K562 (cell line): ENCODE results near the gene OR2V1. TPM values are rescaled to one million over a fixed set of nuclear protein-coding genes. Genes with fewer than 3 reads are reported as not detected.

ENCODE experiments used
- ATAC-seq: fragments of 200-7000 bp; cut with Tn5 transposase; 3 replicates; pipeline ENCODE4 v1.9.1; 2020; ENCODE audit warnings: moderate library complexity
- BruUV-seq: library from RNA; stranded (reverse); fragments of 400-500 nt; replicated peaks from 2 replicates; lab custom pipeline; 2021; lab: Mats Ljungman, UMichigan
- CTCF ChIA-PET: fragments of 300-600 bp; formaldehyde crosslinking; extraction: SDS; loops from one replicate; lab custom pipeline; 2021; ENCODE audit warnings: low intra/inter-chr PET ratio; lab: Yijun Ruan, JAX
- POLR2A ChIA-PET: fragments of 300-600, 350-650 bp; sonication (Branson Sonifier 250); formaldehyde crosslinking; extraction: SDS; loops from one replicate; lab custom pipeline; 2021; ENCODE audit warnings: antibody characterized with exemption, inconsistent platforms; lab: Yijun Ruan, JAX
- DNase-seq, 4 experiments: peaks; one replicate each; pipeline versions ENCODE4 v3.0.0 to v3.0.0-alpha.2; 2011 to 2018; ENCODE audit warnings: low spot score in 3 of 4, mixed read lengths in 3 of 4; ENCODE audit errors: extremely low read depth in 1 of 4
- FAIRE-seq: peaks from 2 replicates; lab custom pipeline; 2011; peaks lifted over from hg19 to GRCh38; lab: Jason Lieb, UNC
- H2AFZ ChIP-seq: 2 replicates; pipeline ENCODE4 v1.6.0; 2011; ENCODE audit warnings: low read depth, low read length, control low read depth, inconsistent platforms
- H3K27ac ChIP-seq: fragments of 200-600 bp; 3 replicates; pipeline ENCODE4 v1.8.0; 2011; ENCODE audit warnings: low read depth, mild to moderate bottlenecking, control low read depth, inconsistent platforms, low read length, moderate library complexity, mixed read lengths; ENCODE audit errors: extremely low read depth
- H3K27me3 ChIP-seq, 2 experiments: fragments of 300-600 bp in 1 of 2; 2 replicates in 1 of 2; 3 replicates in 1 of 2; pipeline versions ENCODE4 v1.6.0 to v1.8.0; 2011; ENCODE audit warnings: inconsistent platforms in 2 of 2, low read length in 2 of 2, mild to moderate bottlenecking in 1 of 2, mixed read lengths in 1 of 2, moderate library complexity in 1 of 2; ENCODE audit not compliant: control insufficient read depth in 2 of 2, insufficient read depth in 2 of 2
- H3K36me3 ChIP-seq: fragments of 300-600 bp; 3 replicates; pipeline ENCODE4 v1.8.0; 2011; ENCODE audit warnings: mild to moderate bottlenecking, low read length, inconsistent platforms; ENCODE audit not compliant: control insufficient read depth, insufficient read depth
- H3K4me1 ChIP-seq, 2 experiments: fragments of 200-600 bp in 1 of 2; replicated peaks in 1 of 2; 2 replicates in 1 of 2; 3 replicates in 1 of 2; pipeline versions ENCODE4 v1.5.1 to v1.8.0; 2011; ENCODE audit warnings: inconsistent platforms in 2 of 2, low read length in 2 of 2, mild to moderate bottlenecking in 1 of 2, mixed read lengths in 1 of 2, moderate library complexity in 1 of 2; ENCODE audit not compliant: control insufficient read depth in 2 of 2, insufficient read depth in 2 of 2
- H3K4me2 ChIP-seq: 2 replicates; pipeline ENCODE4 v1.6.1; 2011; ENCODE audit warnings: low read length, control low read depth, inconsistent platforms, mixed read lengths; ENCODE audit not compliant: insufficient read depth
- H3K4me3 ChIP-seq: fragments of 200-600 bp; sonication (generic), shearing (Covaris generic); 2 replicates; pipeline ENCODE4 v1.5.1; 2016; ENCODE audit warnings: control low read depth, inconsistent platforms
- H3K79me2 ChIP-seq: fragments of 200-600 bp; 3 replicates; pipeline ENCODE4 v1.8.0; 2011; ENCODE audit warnings: low read length, inconsistent platforms; ENCODE audit not compliant: control insufficient read depth, insufficient read depth
- H3K9ac ChIP-seq, 2 experiments: 2 replicates each; pipeline versions ENCODE4 v1.6.0 to v1.6.1; 2011; ENCODE audit warnings: low read depth in 2 of 2, low read length in 2 of 2, control low read depth in 1 of 2, inconsistent platforms in 1 of 2, mild to moderate bottlenecking in 1 of 2, mixed read lengths in 1 of 2; ENCODE audit not compliant: insufficient read depth in 1 of 2
- H3K9me1 ChIP-seq: one replicate; pipeline ENCODE4 v1.6.0; 2011; ENCODE audit warnings: inconsistent platforms, mild to moderate bottlenecking, low read length, moderate library complexity; ENCODE audit not compliant: control insufficient read depth, insufficient read depth
- H3K9me3 ChIP-seq: replicated peaks from 2 replicates; pipeline ENCODE4 v1.5.1; 2011; ENCODE audit warnings: low read depth, low read length, inconsistent platforms; ENCODE audit not compliant: control insufficient read depth, insufficient read depth
- H4K20me1 ChIP-seq: replicated peaks from 2 replicates; pipeline ENCODE4 v1.6.1; 2011; ENCODE audit warnings: low read length, inconsistent platforms, mixed read lengths; ENCODE audit not compliant: control insufficient read depth, insufficient read depth
- ARID2 ChIP-seq: fragments of 450-650 bp; IDR thresholded peaks from 2 replicates; pipeline ENCODE4 v1.6.1; 2017; ENCODE audit warnings: antibody characterized with exemption, mild to moderate bottlenecking
- ASH1L ChIP-seq: fragments of 450-650 bp; IDR thresholded peaks from 2 replicates; pipeline ENCODE4 v1.6.1; 2018; ENCODE audit warnings: borderline replicate concordance, mild to moderate bottlenecking, low read depth; ENCODE audit not compliant: partially characterized antibody
- EGR1 ChIP-seq: fragments of 450-650 bp; conservative IDR thresholded peaks from 2 replicates; pipeline ENCODE4 v1.6.1; 2017; ENCODE audit warnings: mild to moderate bottlenecking
- ETV5 ChIP-seq: sonication (generic); formaldehyde crosslinking; IDR thresholded peaks from 2 replicates; pipeline ENCODE4 v1.4.0; 2020; ENCODE audit warnings: low read depth, mild to moderate bottlenecking, missing genetic modification reagents
- FOS ChIP-seq: IDR thresholded peaks from 3 replicates; pipeline ENCODE4 v1.6.1; 2011; ENCODE audit not compliant: insufficient read length; ENCODE audit errors: extremely low read depth
- IFI16 ChIP-seq: fragments of 250-450 bp; sonication (Bioruptor Pico); IDR thresholded peaks from 2 replicates; pipeline ENCODE4 v2.1.2; 2022; ENCODE audit warnings: mild to moderate bottlenecking, inconsistent platforms
- NR3C1 ChIP-seq: sonication (generic); formaldehyde crosslinking; IDR thresholded peaks from 2 replicates; pipeline ENCODE4 v1.8.1; 2022; ENCODE audit warnings: missing genetic modification reagents
- POLR3A ChIP-seq: IDR thresholded peaks from 2 replicates; pipeline ENCODE4 v1.6.1; 2011; ENCODE audit warnings: borderline replicate concordance, mild to moderate bottlenecking, moderate library complexity; ENCODE audit not compliant: insufficient read length, insufficient read depth; ENCODE audit errors: extremely low read depth
- ZFPM2 ChIP-seq: fragments of 250-450 bp; sonication (Bioruptor Pico); IDR thresholded peaks from 2 replicates; pipeline ENCODE4 v1.5.1; 2022; ENCODE audit warnings: mild to moderate bottlenecking
- ZNF24 ChIP-seq: fragments of 450-650 bp; IDR thresholded peaks from 2 replicates; pipeline ENCODE4 v1.6.1; 2016
- WGBS: fragments of 100-300 bp; shearing (Covaris generic); methylation state at CpG from one replicate; pipeline ENCODE4 v1.1.6; 2016; ENCODE audit warnings: low coverage, mixed read lengths; ENCODE audit not compliant: insufficient coverage; ENCODE audit errors: missing lambda C conversion rate; 5-methylcytosine and 5-hydroxymethylcytosine counted together
- in situ Hi-C: fragments of 300-500 bp; cut with MboI; formaldehyde crosslinking; loops from 4 replicates; pipeline ENCODE4 v1.15.0; 2018; ENCODE audit warnings: inconsistent platforms, mixed read lengths
- intact Hi-C: fragments of 100-400 bp; cut with micrococcal nuclease; formaldehyde crosslinking; loops from 2 replicates; pipeline ENCODE4 v1.14.2; 2022
- polyA plus RNA-seq, 8 experiments: library from polyadenylated mRNA; depleted of rRNA in 4 of 8; stranded (reverse) in 5 of 8; unstranded in 3 of 8; fragments of >200 nt; fragmentation: Nextera tagmentation in 2 of 8; fragmentation: Illumina TruSeq in 1 of 8; extraction: Ambion mirVana in 2 of 8; extraction: Trizol in 1 of 8; gene quantifications; 2 replicates each; pipeline versions ENCODE4 v1.2.1 to v1.2.3, GENCODE V29; 2011 to 2014; ENCODE audit warnings: inconsistent platforms in 1 of 8, missing spikeins in 1 of 8
- total RNA-seq, 7 experiments: library from RNA; depleted of rRNA in 6 of 7; stranded (reverse); fragments of >200 nt in 6 of 7; fragmentation: Illumina TruSeq in 2 of 7; extraction: Trizol in 2 of 7; gene quantifications; 2 replicates each; pipeline versions ENCODE4 v1.2.1 to v1.2.3, GENCODE V29; 2011 to 2021; ENCODE audit warnings: low replicate concordance in 1 of 7
- TF ChIP-seq, protein P1 (sequence below): sonication (generic); formaldehyde crosslinking; IDR thresholded peaks from 2 replicates; pipeline ENCODE4 v1.8.1; 2023; ENCODE audit warnings: missing genetic modification reagents, mild to moderate bottlenecking, borderline replicate concordance
- TF ChIP-seq, protein P2 (sequence below): fragments of 450-650 bp; IDR thresholded peaks from 2 replicates; pipeline ENCODE4 v1.6.1; 2017; ENCODE audit warnings: antibody characterized with exemption, mild to moderate bottlenecking

OR2V1 gene
- total and polyA plus RNA-seq, 9 of the 15 experiments (the other 6 are each of a cell fraction or from before 2014, with no cell fraction given), result 0.04 to 0.28 (median 0.15) TPM; not detected in 5

DNA sequence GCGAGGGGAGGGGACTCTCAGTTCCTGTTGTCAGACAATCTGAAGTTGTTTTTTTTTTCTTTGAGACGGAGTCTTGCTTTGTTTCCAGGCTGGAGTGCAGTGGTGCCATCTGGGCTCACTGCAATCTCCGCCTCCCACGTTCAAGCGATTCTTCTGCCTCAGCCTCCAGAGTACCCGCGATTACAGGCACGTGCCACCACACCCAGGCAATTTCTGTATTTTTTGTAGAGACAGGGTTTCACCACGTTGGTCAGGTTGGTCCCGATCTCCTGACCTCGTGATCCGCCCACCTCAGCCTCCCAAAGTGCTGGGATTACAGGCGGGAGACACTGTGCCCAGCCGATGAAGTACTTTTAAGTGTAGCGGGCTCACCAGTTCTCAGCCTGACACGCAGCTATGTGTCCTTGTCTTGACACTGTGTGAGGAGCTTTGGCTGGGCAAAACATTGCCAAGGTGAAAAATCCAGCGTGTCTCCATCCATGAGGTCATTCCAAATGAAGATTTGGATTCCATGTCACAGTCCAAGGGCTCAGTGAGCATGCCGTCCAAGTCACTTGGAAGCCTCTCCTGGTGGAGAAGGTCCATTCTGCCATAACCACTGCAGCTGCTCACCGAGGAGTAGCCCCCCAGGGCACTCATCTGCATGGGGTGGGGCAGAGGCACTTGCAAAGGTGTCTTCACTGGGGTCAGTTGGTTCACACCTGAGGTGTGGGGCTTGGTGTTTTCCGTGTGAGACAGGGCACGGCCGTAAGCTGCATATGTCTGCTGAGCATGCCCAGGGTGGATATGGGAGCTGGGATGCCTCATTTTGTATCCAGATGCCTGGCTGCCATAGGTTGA lies 32.0 kb downstream of the OR2V1 start:
- Histone ChIP-seq H4K20me1 (no peaks in the 10 kb centered on the region; the same call in 1 of the 2 replicates), H3K9ac (peak overlapping the region in 1 of 2 experiments; percentile 41; a peak in 1 of 4 replicates), H3K36me3 (no peaks in the 10 kb centered on the region), H3K27me3 (no peaks in the 10 kb centered on the region), H3K27ac (no peak overlapping the region), H3K9me3 (no peaks in the 10 kb centered on the region), H3K4me1 (peaks cover 4 to 22% of the 10 kb centered on the region in 2 experiments; a peak in 4 of 5 replicates), H3K4me3 (no peak overlapping the region), H3K9me1 (no peaks in the 10 kb centered on the region), H2AFZ (no peak overlapping the region), H3K79me2 (no peaks in the 10 kb centered on the region), H3K4me2 (peak overlapping the region; percentile 72; the same call in 1 of the 2 replicates)
- WGBS, result 24% methylated on average over 18 of the region's 22 CpGs
- FAIRE-seq (no peak), DNase-seq (peak in 1 of 4 experiments; percentile 30), ATAC-seq (no peak)
- POLR2A ChIA-PET, result interaction anchor here (0.6 to 1.4 kb wide), 8 partner anchors 12 to 816 kb away, joined by 3 to 6 read pairs (median 3); no protein-coding TSS in a partner anchor
- BruUV-seq, result no TSS peak
- CTCF ChIA-PET, result no interaction called here
- in situ Hi-C loops (no loop called here), intact Hi-C loops (no loop called here)
- TF ChIP-seq, protein P1, sequence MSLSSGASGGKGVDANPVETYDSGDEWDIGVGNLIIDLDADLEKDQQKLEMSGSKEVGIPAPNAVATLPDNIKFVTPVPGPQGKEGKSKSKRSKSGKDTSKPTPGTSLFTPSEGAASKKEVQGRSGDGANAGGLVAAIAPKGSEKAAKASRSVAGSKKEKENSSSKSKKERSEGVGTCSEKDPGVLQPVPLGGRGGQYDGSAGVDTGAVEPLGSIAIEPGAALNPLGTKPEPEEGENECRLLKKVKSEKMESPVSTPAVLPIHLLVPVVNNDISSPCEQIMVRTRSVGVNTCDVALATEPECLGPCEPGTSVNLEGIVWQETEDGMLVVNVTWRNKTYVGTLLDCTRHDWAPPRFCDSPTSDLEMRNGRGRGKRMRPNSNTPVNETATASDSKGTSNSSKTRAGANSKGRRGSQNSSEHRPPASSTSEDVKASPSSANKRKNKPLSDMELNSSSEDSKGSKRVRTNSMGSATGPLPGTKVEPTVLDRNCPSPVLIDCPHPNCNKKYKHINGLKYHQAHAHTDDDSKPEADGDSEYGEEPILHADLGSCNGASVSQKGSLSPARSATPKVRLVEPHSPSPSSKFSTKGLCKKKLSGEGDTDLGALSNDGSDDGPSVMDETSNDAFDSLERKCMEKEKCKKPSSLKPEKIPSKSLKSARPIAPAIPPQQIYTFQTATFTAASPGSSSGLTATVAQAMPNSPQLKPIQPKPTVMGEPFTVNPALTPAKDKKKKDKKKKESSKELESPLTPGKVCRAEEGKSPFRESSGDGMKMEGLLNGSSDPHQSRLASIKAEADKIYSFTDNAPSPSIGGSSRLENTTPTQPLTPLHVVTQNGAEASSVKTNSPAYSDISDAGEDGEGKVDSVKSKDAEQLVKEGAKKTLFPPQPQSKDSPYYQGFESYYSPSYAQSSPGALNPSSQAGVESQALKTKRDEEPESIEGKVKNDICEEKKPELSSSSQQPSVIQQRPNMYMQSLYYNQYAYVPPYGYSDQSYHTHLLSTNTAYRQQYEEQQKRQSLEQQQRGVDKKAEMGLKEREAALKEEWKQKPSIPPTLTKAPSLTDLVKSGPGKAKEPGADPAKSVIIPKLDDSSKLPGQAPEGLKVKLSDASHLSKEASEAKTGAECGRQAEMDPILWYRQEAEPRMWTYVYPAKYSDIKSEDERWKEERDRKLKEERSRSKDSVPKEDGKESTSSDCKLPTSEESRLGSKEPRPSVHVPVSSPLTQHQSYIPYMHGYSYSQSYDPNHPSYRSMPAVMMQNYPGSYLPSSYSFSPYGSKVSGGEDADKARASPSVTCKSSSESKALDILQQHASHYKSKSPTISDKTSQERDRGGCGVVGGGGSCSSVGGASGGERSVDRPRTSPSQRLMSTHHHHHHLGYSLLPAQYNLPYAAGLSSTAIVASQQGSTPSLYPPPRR (CRISPR knock-in tag), result no peak
- TF ChIP-seq ARID2 (no peak), FOS (no peak), ZFPM2 (0 out of 2 replicates have a peak, but pooled peaks have one; percentile 46), ZNF24 (no peak), EGR1 (peak; percentile 61), POLR3A (no peak), IFI16 (CRISPR knock-in tag) (no peak), ASH1L (no peak), ETV5 (CRISPR knock-in tag) (0 out of 2 replicates have a peak, but pooled peaks have one; percentile 29), NR3C1 (CRISPR knock-in tag) (no peak)
- TF ChIP-seq, protein P2, sequence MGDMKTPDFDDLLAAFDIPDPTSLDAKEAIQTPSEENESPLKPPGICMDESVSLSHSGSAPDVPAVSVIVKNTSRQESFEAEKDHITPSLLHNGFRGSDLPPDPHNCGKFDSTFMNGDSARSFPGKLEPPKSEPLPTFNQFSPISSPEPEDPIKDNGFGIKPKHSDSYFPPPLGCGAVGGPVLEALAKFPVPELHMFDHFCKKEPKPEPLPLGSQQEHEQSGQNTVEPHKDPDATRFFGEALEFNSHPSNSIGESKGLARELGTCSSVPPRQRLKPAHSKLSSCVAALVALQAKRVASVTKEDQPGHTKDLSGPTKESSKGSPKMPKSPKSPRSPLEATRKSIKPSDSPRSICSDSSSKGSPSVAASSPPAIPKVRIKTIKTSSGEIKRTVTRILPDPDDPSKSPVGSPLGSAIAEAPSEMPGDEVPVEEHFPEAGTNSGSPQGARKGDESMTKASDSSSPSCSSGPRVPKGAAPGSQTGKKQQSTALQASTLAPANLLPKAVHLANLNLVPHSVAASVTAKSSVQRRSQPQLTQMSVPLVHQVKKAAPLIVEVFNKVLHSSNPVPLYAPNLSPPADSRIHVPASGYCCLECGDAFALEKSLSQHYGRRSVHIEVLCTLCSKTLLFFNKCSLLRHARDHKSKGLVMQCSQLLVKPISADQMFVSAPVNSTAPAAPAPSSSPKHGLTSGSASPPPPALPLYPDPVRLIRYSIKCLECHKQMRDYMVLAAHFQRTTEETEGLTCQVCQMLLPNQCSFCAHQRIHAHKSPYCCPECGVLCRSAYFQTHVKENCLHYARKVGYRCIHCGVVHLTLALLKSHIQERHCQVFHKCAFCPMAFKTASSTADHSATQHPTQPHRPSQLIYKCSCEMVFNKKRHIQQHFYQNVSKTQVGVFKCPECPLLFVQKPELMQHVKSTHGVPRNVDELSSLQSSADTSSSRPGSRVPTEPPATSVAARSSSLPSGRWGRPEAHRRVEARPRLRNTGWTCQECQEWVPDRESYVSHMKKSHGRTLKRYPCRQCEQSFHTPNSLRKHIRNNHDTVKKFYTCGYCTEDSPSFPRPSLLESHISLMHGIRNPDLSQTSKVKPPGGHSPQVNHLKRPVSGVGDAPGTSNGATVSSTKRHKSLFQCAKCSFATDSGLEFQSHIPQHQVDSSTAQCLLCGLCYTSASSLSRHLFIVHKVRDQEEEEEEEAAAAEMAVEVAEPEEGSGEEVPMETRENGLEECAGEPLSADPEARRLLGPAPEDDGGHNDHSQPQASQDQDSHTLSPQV, result no peak
